GM21786 (cell line): ENCODE measurements around the gene GPAT2.
"Not testable (repeated sequence)": the region's sequence is repeated elsewhere in the genome, so short reads cannot be mapped to it uniquely, and the experiment has no call there.

ENCODE experiments used
- ATAC-seq: cut with Tn5 transposase; IDR thresholded peaks from one replicate; pipeline ENCODE4 v1.9.1; 2021; ENCODE audit not compliant: unreplicated experiment

Gene GPAT2

GRCh38 chr2:96024336-96025193 is 10.2 kb downstream of the GPAT2 start:
- no peak for ATAC-seq

GRCh38 chr2:96023701-96024100 is 11.0 kb downstream of the GPAT2 start:
- not testable (repeated sequence) for ATAC-seq

GRCh38 chr2:96022701-96023447 is 11.8 kb downstream of the GPAT2 start:
- peak; percentile 77 for ATAC-seq

- not testable (repeated sequence) for ATAC-seq
These were observed 12.6 kb downstream of the GPAT2 start for GRCh38 chr2:96022126-96022525.

- not testable (repeated sequence) for ATAC-seq
These were observed 13.6 kb downstream of the GPAT2 start for GRCh38 chr2:96021142-96021541.

- ATAC-seq: not testable (repeated sequence)
These were observed 14.7 kb downstream of the GPAT2 start for GRCh38 chr2:96019909-96020590.

GRCh38 chr2:96016321-96016720 is 18.4 kb downstream of the GPAT2 start:
- ATAC-seq: not testable (repeated sequence)

GRCh38 chr2:96012792-96013264 is 21.9 kb downstream of the GPAT2 start:
- ATAC-seq: not testable (repeated sequence)

GRCh38 chr2:96012086-96012791 is 22.5 kb downstream of the GPAT2 start:
- not testable (repeated sequence) for ATAC-seq

GRCh38 chr2:96011129-96011455 is 23.6 kb downstream of the GPAT2 start:
- ATAC-seq: not testable (repeated sequence)

GRCh38 chr2:96010320-96011128 is 24.2 kb downstream of the GPAT2 start:
- peak; percentile 99 for ATAC-seq

- not testable (repeated sequence) for ATAC-seq
These were observed 24.9 kb downstream of the GPAT2 start for GRCh38 chr2:96009833-96010232.

- not testable (repeated sequence) for ATAC-seq
These were observed 26.7 kb downstream of the GPAT2 start for GRCh38 chr2:96008051-96008450.

GRCh38 chr2:96006248-96006647 is 28.5 kb downstream of the GPAT2 start:
- ATAC-seq: not testable (repeated sequence)

GRCh38 chr2:95992520-95993272 is 42.0 kb downstream of the GPAT2 start:
- ATAC-seq: not testable (repeated sequence)

- ATAC-seq: peak; percentile 59
These were observed 42.6 kb downstream of the GPAT2 start for GRCh38 chr2:95992102-95992501.

GRCh38 chr2:95991351-95992094 is 43.2 kb downstream of the GPAT2 start, which contains the start of gene ANKRD36C:
Gene ANKRD36C, minus strand, starts transcription at chr2:95991824. Its CDS starts 116 bp downstream, at chr2:95991708.
- ATAC-seq: peak; percentile 88

GRCh38 chr2:95990884-95991283 is 43.8 kb downstream of the GPAT2 start:
- not testable (repeated sequence) for ATAC-seq
